ENCODE data around the gene ADAMTS4. TPM values are rescaled to one million over a fixed set of nuclear protein-coding genes. Genes with fewer than 3 reads are reported as not detected.

Gene ADAMTS4
- total and polyA plus RNA-seq, 9 of the 15 experiments (the other 6 are each of a cell fraction or from before 2014, with no cell fraction given), result 0.07 to 3.7 (median 0.41) TPM

DNA sequence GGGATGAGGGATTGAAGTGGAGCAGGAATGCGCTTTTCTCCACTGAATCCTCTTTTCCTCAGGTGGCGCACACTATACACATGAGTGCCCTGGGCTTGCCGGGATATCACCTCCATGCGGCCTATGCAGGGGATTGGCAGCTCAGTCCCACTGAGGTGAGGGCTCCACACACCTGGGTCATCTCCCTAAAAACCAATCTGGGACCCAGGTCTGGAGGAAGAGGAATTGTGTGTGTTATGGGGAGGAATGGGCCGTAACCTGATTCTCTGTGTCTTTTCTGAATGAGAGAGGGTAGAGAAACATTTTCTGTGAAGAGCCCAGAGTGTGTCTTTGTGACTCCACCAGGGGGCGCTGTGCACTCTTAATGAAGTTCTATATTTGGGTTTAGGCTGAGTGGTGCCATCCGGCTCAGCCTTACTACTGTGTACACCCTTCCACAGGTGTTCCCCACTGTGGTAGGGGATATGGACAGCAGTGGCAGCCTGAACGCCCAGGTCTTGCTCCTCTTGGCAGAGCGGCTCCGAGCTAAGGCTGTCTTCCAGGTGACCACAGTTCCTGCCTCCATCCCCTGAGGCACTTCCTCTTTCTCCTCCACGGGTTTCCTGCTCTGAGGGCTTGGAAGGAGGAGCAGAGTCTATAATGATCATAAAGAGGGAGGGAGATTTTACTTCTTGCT, 28.5 kb upstream of the ADAMTS4 start (continued):
- TF ChIP-seq WHSC1 (IDR thresholded peaks at IDR 0.05; ENCODE audit: low read length) (no peak), CXXC5 (CRISPR knock-in tag; IDR thresholded peaks at IDR 0.05) (peak; percentile 37; the same call in 1 of the 2 replicates), DPF2 (IDR thresholded peaks at IDR 0.05) (0 out of 2 replicates have a peak, but pooled peaks have one; percentile 26), ETV6 (IDR thresholded peaks at IDR 0.05; ENCODE audit: borderline replicate concordance in 1 of 2, low read depth in 2 of 2, low read length in 1 of 2) (0 out of 4 replicates have a peak, but pooled peaks of 1 of the 2 experiments have one; percentile 47), ETV6 (CRISPR knock-in tag; IDR thresholded peaks at IDR 0.05; ENCODE audit: borderline replicate concordance) (no peak), NONO (IDR thresholded peaks at IDR 0.05; ENCODE audit: low read depth in 2 of 2, low read length in 1 of 2) (peak in 1 of 2 experiments; percentile 62; a peak in 1 of 4 replicates), CHD1 (IDR thresholded peaks at IDR 0.05; ENCODE audit: low read length) (no peak)
- TF ChIP-seq, protein P1, sequence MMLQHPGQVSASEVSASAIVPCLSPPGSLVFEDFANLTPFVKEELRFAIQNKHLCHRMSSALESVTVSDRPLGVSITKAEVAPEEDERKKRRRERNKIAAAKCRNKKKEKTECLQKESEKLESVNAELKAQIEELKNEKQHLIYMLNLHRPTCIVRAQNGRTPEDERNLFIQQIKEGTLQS (IDR thresholded peaks at IDR 0.05), result no peak; the same call in 1 of the 2 replicates
- TF ChIP-seq, protein P1 (CRISPR knock-in tag; conservative IDR thresholded peaks at IDR 0.05), result peak; percentile 28; the same call in 1 of the 2 replicates
- TF ChIP-seq, protein P2, sequence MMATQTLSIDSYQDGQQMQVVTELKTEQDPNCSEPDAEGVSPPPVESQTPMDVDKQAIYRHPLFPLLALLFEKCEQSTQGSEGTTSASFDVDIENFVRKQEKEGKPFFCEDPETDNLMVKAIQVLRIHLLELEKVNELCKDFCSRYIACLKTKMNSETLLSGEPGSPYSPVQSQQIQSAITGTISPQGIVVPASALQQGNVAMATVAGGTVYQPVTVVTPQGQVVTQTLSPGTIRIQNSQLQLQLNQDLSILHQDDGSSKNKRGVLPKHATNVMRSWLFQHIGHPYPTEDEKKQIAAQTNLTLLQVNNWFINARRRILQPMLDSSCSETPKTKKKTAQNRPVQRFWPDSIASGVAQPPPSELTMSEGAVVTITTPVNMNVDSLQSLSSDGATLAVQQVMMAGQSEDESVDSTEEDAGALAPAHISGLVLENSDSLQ (IDR thresholded peaks at IDR 0.05), result peak; percentile 9; the same call in 1 of the 2 replicates
- TF ChIP-seq, protein P3, sequence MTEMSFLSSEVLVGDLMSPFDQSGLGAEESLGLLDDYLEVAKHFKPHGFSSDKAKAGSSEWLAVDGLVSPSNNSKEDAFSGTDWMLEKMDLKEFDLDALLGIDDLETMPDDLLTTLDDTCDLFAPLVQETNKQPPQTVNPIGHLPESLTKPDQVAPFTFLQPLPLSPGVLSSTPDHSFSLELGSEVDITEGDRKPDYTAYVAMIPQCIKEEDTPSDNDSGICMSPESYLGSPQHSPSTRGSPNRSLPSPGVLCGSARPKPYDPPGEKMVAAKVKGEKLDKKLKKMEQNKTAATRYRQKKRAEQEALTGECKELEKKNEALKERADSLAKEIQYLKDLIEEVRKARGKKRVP (CRISPR knock-in tag; IDR thresholded peaks at IDR 0.05), result peak; percentile 26; the same call in 1 of the 2 replicates
- TF ChIP-seq, protein P4, sequence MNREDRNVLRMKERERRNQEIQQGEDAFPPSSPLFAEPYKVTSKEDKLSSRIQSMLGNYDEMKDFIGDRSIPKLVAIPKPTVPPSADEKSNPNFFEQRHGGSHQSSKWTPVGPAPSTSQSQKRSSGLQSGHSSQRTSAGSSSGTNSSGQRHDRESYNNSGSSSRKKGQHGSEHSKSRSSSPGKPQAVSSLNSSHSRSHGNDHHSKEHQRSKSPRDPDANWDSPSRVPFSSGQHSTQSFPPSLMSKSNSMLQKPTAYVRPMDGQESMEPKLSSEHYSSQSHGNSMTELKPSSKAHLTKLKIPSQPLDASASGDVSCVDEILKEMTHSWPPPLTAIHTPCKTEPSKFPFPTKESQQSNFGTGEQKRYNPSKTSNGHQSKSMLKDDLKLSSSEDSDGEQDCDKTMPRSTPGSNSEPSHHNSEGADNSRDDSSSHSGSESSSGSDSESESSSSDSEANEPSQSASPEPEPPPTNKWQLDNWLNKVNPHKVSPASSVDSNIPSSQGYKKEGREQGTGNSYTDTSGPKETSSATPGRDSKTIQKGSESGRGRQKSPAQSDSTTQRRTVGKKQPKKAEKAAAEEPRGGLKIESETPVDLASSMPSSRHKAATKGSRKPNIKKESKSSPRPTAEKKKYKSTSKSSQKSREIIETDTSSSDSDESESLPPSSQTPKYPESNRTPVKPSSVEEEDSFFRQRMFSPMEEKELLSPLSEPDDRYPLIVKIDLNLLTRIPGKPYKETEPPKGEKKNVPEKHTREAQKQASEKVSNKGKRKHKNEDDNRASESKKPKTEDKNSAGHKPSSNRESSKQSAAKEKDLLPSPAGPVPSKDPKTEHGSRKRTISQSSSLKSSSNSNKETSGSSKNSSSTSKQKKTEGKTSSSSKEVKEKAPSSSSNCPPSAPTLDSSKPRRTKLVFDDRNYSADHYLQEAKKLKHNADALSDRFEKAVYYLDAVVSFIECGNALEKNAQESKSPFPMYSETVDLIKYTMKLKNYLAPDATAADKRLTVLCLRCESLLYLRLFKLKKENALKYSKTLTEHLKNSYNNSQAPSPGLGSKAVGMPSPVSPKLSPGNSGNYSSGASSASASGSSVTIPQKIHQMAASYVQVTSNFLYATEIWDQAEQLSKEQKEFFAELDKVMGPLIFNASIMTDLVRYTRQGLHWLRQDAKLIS (CRISPR knock-in tag; IDR thresholded peaks at IDR 0.05), result no peak
- TF ChIP-seq, protein P5, sequence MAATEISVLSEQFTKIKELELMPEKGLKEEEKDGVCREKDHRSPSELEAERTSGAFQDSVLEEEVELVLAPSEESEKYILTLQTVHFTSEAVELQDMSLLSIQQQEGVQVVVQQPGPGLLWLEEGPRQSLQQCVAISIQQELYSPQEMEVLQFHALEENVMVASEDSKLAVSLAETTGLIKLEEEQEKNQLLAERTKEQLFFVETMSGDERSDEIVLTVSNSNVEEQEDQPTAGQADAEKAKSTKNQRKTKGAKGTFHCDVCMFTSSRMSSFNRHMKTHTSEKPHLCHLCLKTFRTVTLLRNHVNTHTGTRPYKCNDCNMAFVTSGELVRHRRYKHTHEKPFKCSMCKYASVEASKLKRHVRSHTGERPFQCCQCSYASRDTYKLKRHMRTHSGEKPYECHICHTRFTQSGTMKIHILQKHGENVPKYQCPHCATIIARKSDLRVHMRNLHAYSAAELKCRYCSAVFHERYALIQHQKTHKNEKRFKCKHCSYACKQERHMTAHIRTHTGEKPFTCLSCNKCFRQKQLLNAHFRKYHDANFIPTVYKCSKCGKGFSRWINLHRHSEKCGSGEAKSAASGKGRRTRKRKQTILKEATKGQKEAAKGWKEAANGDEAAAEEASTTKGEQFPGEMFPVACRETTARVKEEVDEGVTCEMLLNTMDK (IDR thresholded peaks at IDR 0.05; ENCODE audit: borderline replicate concordance, insufficient read depth, low read depth, low read length, poor library complexity, severe bottlenecking), result peak; percentile 75
- TF ChIP-seq, protein P6, sequence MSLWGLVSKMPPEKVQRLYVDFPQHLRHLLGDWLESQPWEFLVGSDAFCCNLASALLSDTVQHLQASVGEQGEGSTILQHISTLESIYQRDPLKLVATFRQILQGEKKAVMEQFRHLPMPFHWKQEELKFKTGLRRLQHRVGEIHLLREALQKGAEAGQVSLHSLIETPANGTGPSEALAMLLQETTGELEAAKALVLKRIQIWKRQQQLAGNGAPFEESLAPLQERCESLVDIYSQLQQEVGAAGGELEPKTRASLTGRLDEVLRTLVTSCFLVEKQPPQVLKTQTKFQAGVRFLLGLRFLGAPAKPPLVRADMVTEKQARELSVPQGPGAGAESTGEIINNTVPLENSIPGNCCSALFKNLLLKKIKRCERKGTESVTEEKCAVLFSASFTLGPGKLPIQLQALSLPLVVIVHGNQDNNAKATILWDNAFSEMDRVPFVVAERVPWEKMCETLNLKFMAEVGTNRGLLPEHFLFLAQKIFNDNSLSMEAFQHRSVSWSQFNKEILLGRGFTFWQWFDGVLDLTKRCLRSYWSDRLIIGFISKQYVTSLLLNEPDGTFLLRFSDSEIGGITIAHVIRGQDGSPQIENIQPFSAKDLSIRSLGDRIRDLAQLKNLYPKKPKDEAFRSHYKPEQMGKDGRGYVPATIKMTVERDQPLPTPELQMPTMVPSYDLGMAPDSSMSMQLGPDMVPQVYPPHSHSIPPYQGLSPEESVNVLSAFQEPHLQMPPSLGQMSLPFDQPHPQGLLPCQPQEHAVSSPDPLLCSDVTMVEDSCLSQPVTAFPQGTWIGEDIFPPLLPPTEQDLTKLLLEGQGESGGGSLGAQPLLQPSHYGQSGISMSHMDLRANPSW (CRISPR knock-in tag; IDR thresholded peaks at IDR 0.05), result 0 out of 2 replicates have a peak, but pooled peaks have one; percentile 64
